Activated naive CD4-positive, alpha-beta T cell treated with anti-CD3 and anti-CD28 coated beads, Interleukin-2, amount 50 U/mL, for 24 hours (primary cell): ENCODE results near the gene VBP1.
"Not testable (repeated sequence)": the region's sequence is repeated elsewhere in the genome, so short reads cannot be mapped to it uniquely, and the experiment has no call there.

Experiments
- H3K27ac Mint-ChIP-seq: one replicate; pipeline ENCODE4 v1.8.0; 2021; ENCODE audit warnings: mild to moderate bottlenecking, mixed read lengths
- H3K27me3 Mint-ChIP-seq: one replicate; pipeline ENCODE4 v1.8.0; 2021; ENCODE audit warnings: mixed read lengths
- H3K36me3 Mint-ChIP-seq: one replicate; pipeline ENCODE4 v1.8.0; 2021; ENCODE audit warnings: mixed read lengths
- H3K4me1 Mint-ChIP-seq: one replicate; pipeline ENCODE4 v1.8.0; 2021; ENCODE audit warnings: mixed read lengths
- H3K4me3 Mint-ChIP-seq: one replicate; pipeline ENCODE4 v1.8.0; 2021; ENCODE audit warnings: mild to moderate bottlenecking, mixed read lengths
- H3K9me3 Mint-ChIP-seq: one replicate; pipeline ENCODE4 v1.8.0; 2021; ENCODE audit warnings: mixed read lengths

The VBP1 gene

DNA sequence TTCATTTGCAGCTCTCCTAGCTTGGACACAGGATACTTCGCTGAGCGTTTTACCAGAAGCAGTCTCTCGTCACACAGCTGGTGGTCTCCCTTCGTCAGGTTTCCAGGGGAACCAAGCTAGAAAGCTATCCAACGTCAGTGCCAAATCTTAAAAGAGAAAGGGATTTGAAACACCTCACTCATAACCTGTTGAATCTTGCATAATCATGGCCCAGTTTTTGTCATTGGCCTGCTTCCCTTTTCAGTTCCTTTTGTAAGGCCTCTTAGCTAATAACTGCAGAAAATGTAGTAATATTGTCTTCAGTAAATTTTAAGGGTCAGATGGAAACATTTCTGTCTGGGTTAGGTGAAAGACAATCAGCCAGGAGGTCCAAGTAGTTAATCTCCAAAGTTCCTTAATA, 26.0 kb downstream of the VBP1 start:
- Mint-ChIP-seq H3K4me1 (peaks cover 6% of the 10 kb centered on the region), H3K27me3 (no peaks in the 10 kb centered on the region), H3K36me3 (peaks cover 10% of the 10 kb centered on the region), H3K27ac (no peak overlapping the region), H3K9me3 (no peaks in the 10 kb centered on the region), H3K4me3 (no peak overlapping the region)

DNA sequence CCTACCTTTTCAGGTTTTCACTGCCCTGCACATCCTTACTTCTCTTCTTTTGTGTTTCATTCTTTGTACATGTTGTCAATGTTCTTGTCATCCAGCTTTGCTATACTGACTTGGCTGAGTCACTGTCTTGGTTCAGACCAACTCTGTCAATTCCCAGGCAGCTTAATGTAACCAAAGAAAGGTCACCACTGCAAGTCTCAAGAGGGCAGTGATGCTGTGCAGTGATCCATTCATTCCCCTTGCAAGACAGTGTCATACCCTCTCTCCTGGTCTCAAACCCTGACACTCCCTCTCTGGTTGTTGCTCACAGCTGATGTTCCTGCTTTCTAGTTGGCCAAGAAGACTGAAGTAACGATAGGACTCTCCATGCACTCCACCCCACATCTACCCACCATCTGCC, 30.5 kb downstream of the VBP1 start:
- H3K4me3 Mint-ChIP-seq: no peak overlapping the region
- H3K9me3 Mint-ChIP-seq: no peaks in the 10 kb centered on the region
- H3K4me1 Mint-ChIP-seq: no peaks in the 10 kb centered on the region
- H3K27ac Mint-ChIP-seq: peak overlapping the region; percentile 1
- no peaks in the 10 kb centered on the region for H3K27me3 Mint-ChIP-seq
- H3K36me3 Mint-ChIP-seq: no peaks in the 10 kb centered on the region

DNA sequence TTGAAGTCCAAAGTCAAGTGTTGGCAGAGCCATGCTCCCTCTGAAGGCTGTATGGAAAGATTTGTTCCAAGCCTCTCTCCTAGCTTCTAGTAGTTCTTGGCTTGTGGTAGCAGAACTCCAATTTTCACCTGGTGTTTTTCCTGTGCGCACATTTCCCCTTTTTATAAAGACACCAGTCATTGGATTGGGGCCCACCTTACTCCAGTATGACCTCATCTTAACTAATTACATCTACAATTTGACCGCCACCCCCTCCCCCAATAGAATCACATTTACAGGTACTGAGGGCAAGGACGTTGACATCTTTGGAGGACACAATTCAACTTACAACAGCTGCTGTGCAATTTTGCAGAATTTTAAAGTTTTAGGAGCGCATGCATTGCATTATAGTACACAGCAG, 31.2 kb downstream of the VBP1 start:
- Mint-ChIP-seq H3K4me1 (no peaks in the 10 kb centered on the region), H3K27me3 (no peaks in the 10 kb centered on the region), H3K36me3 (no peaks in the 10 kb centered on the region), H3K4me3 (no peak overlapping the region), H3K27ac (no peak overlapping the region), H3K9me3 (no peaks in the 10 kb centered on the region)

DNA sequence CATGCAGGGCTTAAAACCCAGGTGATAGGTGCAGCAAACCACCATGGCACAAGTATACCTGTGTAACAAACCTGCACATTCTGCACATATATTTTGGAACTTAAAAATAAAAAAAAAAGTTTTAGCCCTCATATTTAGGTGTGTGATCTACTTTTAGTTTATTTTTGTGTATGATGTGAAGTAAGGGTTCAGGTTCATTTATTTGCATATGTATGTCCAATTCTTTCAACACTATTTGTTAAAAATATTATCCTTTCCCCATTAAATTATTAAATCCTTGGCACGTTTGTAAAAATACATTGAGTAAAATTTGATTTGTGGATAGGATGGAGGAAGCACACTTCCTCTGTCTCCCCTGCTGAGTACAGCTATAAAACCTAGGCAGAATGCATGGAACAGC, 35.1 kb downstream of the VBP1 start:
- no peak overlapping the region for H3K4me3 Mint-ChIP-seq
- H3K9me3 Mint-ChIP-seq: no peaks in the 10 kb centered on the region
- peaks cover 2% of the 10 kb centered on the region for H3K4me1 Mint-ChIP-seq
- H3K36me3 Mint-ChIP-seq: peaks cover 1% of the 10 kb centered on the region
- H3K27ac Mint-ChIP-seq: no peak overlapping the region
- H3K27me3 Mint-ChIP-seq: no peaks in the 10 kb centered on the region

DNA sequence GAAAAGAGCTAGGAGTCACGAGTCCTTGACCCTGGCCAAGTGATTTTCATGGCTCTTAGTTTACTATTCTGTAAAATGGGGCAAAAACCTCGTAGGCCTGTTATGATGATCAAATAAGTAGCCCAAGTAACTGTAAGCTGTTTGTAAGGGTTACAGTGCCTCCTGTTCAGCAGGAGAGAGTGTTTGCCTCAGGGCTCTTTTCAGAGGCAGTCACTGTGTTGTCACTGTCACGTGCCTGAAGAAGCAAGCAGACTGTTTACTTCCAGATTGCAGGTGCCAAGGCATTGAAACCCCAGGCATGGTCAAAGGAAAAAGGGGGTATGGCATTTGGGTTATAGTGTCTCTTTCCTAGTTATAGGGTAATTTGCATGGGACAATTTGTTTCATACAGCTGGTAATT, 43.5 kb downstream of the VBP1 start:
- Mint-ChIP-seq H3K27ac (no peak overlapping the region), H3K4me3 (no peak overlapping the region)

DNA sequence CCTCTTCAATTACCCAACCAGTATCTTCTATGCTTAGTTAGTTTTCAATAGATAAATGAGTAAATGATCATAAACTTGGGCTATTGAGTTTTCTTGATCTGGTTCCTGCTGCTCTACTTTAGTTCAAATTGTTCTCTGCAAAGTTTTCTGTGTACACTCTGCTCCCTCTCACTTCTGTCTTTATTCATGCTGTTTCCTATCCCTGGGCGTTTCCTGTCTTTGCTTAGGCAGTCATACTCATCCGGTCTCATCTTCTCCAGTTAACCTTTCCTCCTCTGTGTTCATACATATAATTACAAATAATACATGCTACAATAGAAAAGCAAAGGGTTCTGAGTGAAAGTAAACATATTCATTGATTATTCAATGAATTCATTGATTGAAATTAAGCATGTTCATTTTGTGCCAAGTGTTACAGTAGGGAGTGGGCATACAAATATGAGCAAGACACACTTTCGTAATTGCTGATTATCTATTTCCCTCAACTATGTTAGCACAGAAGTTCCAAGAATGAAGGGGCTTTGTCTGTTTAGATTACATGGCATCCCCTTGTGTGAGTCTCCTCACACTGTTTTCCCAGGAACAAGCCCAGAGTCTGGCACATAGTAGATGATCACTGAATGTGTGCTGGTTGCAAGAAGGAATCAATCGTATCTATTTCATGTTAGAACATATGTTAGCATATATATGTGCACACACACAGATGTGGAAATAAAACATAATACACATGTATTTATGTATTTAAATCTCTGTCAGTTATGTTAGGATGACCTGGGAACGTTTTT, 46.9 kb downstream of the VBP1 start:
- H3K36me3 Mint-ChIP-seq: peaks cover 6% of the 10 kb centered on the region
- H3K9me3 Mint-ChIP-seq: no peaks in the 10 kb centered on the region
- H3K27ac Mint-ChIP-seq: peak overlapping the region; percentile 93
- peak overlapping the region; percentile 93 for H3K4me3 Mint-ChIP-seq
- H3K4me1 Mint-ChIP-seq: peaks cover 33% of the 10 kb centered on the region
- H3K27me3 Mint-ChIP-seq: no peaks in the 10 kb centered on the region

More for the DNA sequence above, 43.5 kb downstream of the VBP1 start:
- no peaks in the 10 kb centered on the region for H3K9me3 Mint-ChIP-seq
- peaks cover 10% of the 10 kb centered on the region for H3K36me3 Mint-ChIP-seq
- no peaks in the 10 kb centered on the region for H3K27me3 Mint-ChIP-seq
- peaks cover 41% of the 10 kb centered on the region for H3K4me1 Mint-ChIP-seq

DNA sequence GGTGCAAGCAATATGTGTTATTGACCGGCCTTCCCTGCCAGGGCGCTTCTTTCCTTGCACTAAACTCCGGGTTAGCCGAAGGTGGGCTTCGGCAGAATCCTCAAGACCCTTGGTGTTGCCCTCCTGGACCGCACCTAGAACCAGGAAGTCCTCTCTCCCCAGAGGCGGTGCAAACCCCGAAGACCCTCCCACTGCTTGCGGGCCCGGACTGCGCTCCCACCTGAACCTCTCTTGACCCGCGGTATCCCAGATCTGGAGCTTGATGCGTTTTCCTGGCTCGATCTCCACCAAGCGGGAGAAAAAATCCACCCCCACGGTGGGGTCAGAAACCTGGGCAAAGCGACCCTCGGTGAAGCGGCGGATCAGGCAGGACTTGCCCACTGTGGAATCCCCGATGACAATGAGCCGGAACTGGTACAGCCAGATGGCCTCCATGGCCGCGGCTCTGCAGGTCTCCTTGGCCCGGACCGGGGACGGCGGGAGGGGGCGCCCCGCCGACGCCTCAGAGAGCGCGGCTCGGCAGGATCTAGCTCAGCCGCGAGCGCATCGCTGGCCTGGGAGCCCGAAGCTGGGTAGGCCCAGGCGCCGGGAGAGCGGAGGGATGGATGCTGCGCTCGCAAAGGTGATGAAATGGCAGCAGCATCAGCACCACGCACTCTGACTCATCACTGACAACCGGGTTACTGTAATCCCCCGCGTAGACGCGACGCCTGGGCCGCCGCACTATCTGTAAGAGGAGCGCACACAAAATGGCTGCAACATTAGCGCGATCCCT, 47.8 kb downstream of the VBP1 start, which contains the start of gene RAB39B:
TSS of gene RAB39B (minus strand) at position 638 of the 775 bp plus-strand sequence. CDS start at position 435, 203 bp downstream.
- Mint-ChIP-seq H3K9me3 (no peaks in the 10 kb centered on the region), H3K4me3 (peak within 1 kb of the TSS; percentile 93), H3K27me3 (no peaks in the 10 kb centered on the region), H3K36me3 (peaks cover 6% of the 10 kb centered on the region), H3K27ac (peak within 1 kb of the TSS; percentile 93), H3K4me1 (peaks cover 33% of the 10 kb centered on the region)

DNA sequence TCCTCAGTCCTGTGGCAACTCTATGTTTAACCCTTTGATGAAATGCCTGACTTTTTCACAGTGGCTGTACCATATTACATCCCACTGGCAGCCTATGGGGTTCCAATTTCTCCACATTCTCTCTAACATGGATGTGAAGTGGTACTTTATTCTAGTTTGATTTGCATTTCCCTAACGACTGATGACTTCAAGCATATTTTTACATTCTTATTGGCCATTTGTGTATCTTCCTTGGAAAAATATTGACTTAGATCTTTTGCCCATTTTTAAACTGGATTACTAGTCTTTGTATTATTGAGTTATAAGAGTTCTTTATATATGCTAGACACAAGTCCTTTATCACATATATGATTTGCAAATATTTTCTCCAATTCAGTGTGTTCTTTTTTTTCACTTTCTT, 50.2 kb downstream of the VBP1 start:
- Mint-ChIP-seq H3K27me3 (no peaks in the 10 kb centered on the region), H3K4me3 (no peak overlapping the region), H3K27ac (no peak overlapping the region), H3K36me3 (no peaks in the 10 kb centered on the region), H3K4me1 (peaks cover 21% of the 10 kb centered on the region), H3K9me3 (no peaks in the 10 kb centered on the region)

DNA sequence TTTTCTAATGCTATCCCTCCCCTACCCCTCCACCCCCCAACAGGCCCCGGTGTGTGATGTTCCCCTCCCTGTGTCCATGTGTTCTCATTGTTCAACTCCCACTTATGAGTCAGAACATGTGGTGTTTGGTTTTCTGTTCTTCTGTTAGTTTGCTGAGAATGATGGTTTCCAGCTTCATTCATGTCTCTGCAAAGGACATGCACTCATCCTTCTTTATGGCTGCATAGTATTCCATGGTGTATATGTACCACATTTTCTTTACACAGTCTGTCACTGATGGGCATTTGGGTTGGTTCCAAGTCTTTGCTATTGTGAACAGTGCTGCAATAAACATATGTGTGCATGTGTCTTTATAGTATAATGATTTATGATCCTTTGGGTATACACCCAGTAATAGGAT, 51.7 kb downstream of the VBP1 start:
- H3K27me3 Mint-ChIP-seq, H3K36me3 Mint-ChIP-seq, H3K4me3 Mint-ChIP-seq, H3K9me3 Mint-ChIP-seq: not testable (repeated sequence)
- Mint-ChIP-seq H3K4me1 (peaks cover 12% of the 10 kb centered on the region), H3K27ac (peak overlapping the region; percentile 51)

DNA sequence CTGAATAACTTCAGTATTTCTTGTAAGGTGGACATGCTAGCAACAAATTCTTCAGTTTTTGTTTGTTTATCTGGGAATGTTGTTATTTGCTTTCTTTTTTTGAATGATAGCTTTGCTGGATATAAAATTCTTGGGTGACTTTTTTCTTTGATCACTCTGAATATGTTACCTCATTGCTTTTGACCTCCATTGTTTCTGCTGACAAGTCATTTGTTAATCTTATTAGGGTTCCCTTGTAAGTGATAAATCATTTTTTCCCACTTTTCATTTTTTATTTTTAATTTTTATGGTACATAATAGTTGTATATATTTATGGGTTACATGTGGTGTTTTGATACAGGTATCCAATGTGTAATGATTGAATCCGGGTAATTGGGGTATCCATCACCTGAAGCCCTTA, 54.7 kb downstream of the VBP1 start:
- no peaks in the 10 kb centered on the region for H3K4me1 Mint-ChIP-seq
- H3K27ac Mint-ChIP-seq: no peak overlapping the region
- no peaks in the 10 kb centered on the region for H3K27me3 Mint-ChIP-seq
- H3K36me3 Mint-ChIP-seq: no peaks in the 10 kb centered on the region
- no peak overlapping the region for H3K4me3 Mint-ChIP-seq
- H3K9me3 Mint-ChIP-seq: no peaks in the 10 kb centered on the region

DNA sequence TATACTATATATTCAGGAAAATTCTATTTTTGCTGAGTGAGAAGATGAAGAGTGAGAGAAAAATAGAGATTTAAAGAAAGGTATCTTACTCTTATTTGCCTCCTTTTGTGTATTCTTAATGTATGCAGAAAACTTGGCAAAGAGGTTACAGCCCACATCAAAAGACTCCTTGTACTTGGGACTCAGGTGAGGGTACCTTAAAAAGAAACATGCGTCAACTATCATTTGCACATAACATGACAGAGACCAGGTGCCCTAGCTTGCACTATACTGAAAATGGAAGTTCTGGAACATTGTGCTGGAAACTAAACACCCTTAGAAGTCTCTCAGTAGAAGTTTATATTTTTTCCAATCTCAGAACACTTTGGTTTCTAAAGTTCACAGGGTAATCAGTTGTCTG, 63.6 kb downstream of the VBP1 start:
- Mint-ChIP-seq H3K9me3 (no peaks in the 10 kb centered on the region), H3K27me3 (no peaks in the 10 kb centered on the region), H3K27ac (no peak overlapping the region), H3K4me1 (peaks cover 7% of the 10 kb centered on the region), H3K36me3 (no peaks in the 10 kb centered on the region), H3K4me3 (no peak overlapping the region)
